HepG2 (cell line): ENCODE measurements around the gene RASSF4. TPM values are rescaled to one million over a fixed set of nuclear protein-coding genes. Genes with fewer than 3 reads are reported as not detected.
A peak's percentile ranks its signal among the peaks of the same experiment; 100 is the strongest.

Source experiments
- ASH2L ChIP-seq: fragments of 300-600, 200-600 bp; sonication (generic); IDR thresholded peaks from 2 replicates; pipeline ENCODE4 v1.7.0; 2017; ENCODE audit warnings: low read depth, mild to moderate bottlenecking, moderate library complexity, mixed read lengths, low read length; ENCODE audit not compliant: insufficient read length
- BCL6 ChIP-seq: IDR thresholded peaks from 2 replicates; pipeline ENCODE4 v1.6.1; 2016; ENCODE audit warnings: missing genetic modification reagents, missing compliant biosample characterization
- CEBPB ChIP-seq: IDR thresholded peaks from 2 replicates; pipeline ENCODE4 v1.6.1; 2011; ENCODE audit warnings: low read depth, low read length, improper control_type of control experiment, borderline replicate concordance
- CENPX ChIP-seq: sonication (generic); formaldehyde crosslinking; IDR thresholded peaks from 2 replicates; pipeline ENCODE4 v1.9.0; 2021; ENCODE audit warnings: mild to moderate bottlenecking, missing genetic modification reagents, moderate library complexity
- CHD4 ChIP-seq: fragments of 200-600 bp; sonication (generic); IDR thresholded peaks from 2 replicates; pipeline ENCODE4 v1.7.0; 2017; ENCODE audit warnings: mild to moderate bottlenecking, low read length, borderline replicate concordance
- CREB3 ChIP-seq: sonication (generic); formaldehyde crosslinking; IDR thresholded peaks from 2 replicates; pipeline ENCODE4 v1.5.0; 2020; ENCODE audit warnings: missing genetic modification reagents
- DPF2 ChIP-seq: sonication (generic); formaldehyde crosslinking; IDR thresholded peaks from 2 replicates; pipeline ENCODE4 v1.4.0; 2020; ENCODE audit warnings: mild to moderate bottlenecking, low read depth, missing genetic modification reagents, borderline replicate concordance
- HDAC2 ChIP-seq: sonication (generic); formaldehyde crosslinking; IDR thresholded peaks from 2 replicates; pipeline ENCODE4 v1.4.0; 2020; ENCODE audit warnings: missing genetic modification reagents
- HOXA5 ChIP-seq: sonication (generic); formaldehyde crosslinking; IDR thresholded peaks from 2 replicates; pipeline ENCODE4 v1.4.0; 2020; ENCODE audit warnings: missing genetic modification reagents
- MBNL3 ChIP-seq: fragments of 250-450 bp; sonication (Bioruptor Pico); conservative IDR thresholded peaks from 2 replicates; pipeline ENCODE4 v1.8.0; 2022; ENCODE audit warnings: mild to moderate bottlenecking, inconsistent platforms
- MEIS2 ChIP-seq: sonication (generic); formaldehyde crosslinking; IDR thresholded peaks from 2 replicates; pipeline ENCODE4 v1.9.0; 2021; ENCODE audit warnings: mild to moderate bottlenecking, missing genetic modification reagents
- MIXL1 ChIP-seq: IDR thresholded peaks from 2 replicates; pipeline ENCODE4 v1.6.1; 2016
- PAF1 ChIP-seq: IDR thresholded peaks from 2 replicates; pipeline ENCODE4 v1.6.1; 2016; ENCODE audit warnings: missing genetic modification reagents, missing compliant biosample characterization
- PHF8 ChIP-seq: sonication (generic); formaldehyde crosslinking; IDR thresholded peaks from 2 replicates; pipeline ENCODE4 v1.5.0; 2020; ENCODE audit warnings: missing genetic modification reagents
- SRSF1 ChIP-seq: fragments of 200-400 bp; formaldehyde crosslinking; optimal IDR thresholded peaks from 2 replicates; pipeline ENCODE3; 2017; ENCODE audit warnings: mild to moderate bottlenecking, low read depth, low read length, moderate library complexity
- ZBTB14 ChIP-seq: sonication (generic); formaldehyde crosslinking; IDR thresholded peaks from 2 replicates; pipeline ENCODE4 v1.4.0; 2020; ENCODE audit warnings: missing genetic modification reagents
- ZNF660 ChIP-seq: sonication (generic); formaldehyde crosslinking; IDR thresholded peaks from 2 replicates; pipeline ENCODE4 v1.5.1; 2020; ENCODE audit warnings: mild to moderate bottlenecking, low read depth, missing genetic modification reagents, borderline replicate concordance
- ZNF674 ChIP-seq: sonication (generic); formaldehyde crosslinking; IDR thresholded peaks from 2 replicates; pipeline ENCODE4 v1.5.0; 2020; ENCODE audit warnings: low read depth, mild to moderate bottlenecking, missing genetic modification reagents
- ZNF703 ChIP-seq: sonication (generic); formaldehyde crosslinking; IDR thresholded peaks from 2 replicates; pipeline ENCODE4 v1.5.1; 2020; ENCODE audit warnings: missing genetic modification reagents, mild to moderate bottlenecking, moderate library complexity, borderline replicate concordance
- ZNF782 ChIP-seq: sonication (generic); formaldehyde crosslinking; IDR thresholded peaks from 2 replicates; pipeline ENCODE4 v1.4.0; 2020; ENCODE audit warnings: missing genetic modification reagents, mild to moderate bottlenecking, borderline replicate concordance
- polyA plus RNA-seq, 8 experiments: library from polyadenylated mRNA; depleted of rRNA in 3 of 8; stranded (reverse) in 7 of 8; unstranded in 1 of 8; fragments of >200 nt; fragmentation: Illumina TruSeq in 4 of 8; extraction: Trizol in 4 of 8; gene quantifications; 2 replicates each; pipeline versions ENCODE4 v1.2.1 to v1.2.3, GENCODE V29; 2011 to 2016; ENCODE audit warnings: low read depth in 4 of 8, missing spikeins in 1 of 8, mixed read lengths in 1 of 8; ENCODE audit not compliant: insufficient read depth in 1 of 8
- total RNA-seq, 5 experiments: library from RNA; depleted of rRNA; stranded (reverse); fragments of >200 nt; fragmentation: Illumina TruSeq; extraction: Trizol; gene quantifications; 2 replicates each; pipeline ENCODE4 v1.2.3, GENCODE V29; 2016; ENCODE audit warnings: low read depth in 1 of 5
- TF ChIP-seq, protein P1 (sequence below): sonication (generic); formaldehyde crosslinking; IDR thresholded peaks from 2 replicates; pipeline ENCODE4 v1.4.0; 2020; ENCODE audit warnings: missing genetic modification reagents, borderline replicate concordance
- TF ChIP-seq, protein P2 (sequence below): sonication (generic); formaldehyde crosslinking; IDR thresholded peaks from 2 replicates; pipeline ENCODE4 v1.8.0; 2022; ENCODE audit warnings: mild to moderate bottlenecking, missing genetic modification reagents, moderate library complexity

Gene RASSF4
- total and polyA plus RNA-seq, 2 of the 13 experiments (the other 11 are each of a cell fraction or from before 2014, with no cell fraction given): 34.0 to 51.7 TPM

DNA sequence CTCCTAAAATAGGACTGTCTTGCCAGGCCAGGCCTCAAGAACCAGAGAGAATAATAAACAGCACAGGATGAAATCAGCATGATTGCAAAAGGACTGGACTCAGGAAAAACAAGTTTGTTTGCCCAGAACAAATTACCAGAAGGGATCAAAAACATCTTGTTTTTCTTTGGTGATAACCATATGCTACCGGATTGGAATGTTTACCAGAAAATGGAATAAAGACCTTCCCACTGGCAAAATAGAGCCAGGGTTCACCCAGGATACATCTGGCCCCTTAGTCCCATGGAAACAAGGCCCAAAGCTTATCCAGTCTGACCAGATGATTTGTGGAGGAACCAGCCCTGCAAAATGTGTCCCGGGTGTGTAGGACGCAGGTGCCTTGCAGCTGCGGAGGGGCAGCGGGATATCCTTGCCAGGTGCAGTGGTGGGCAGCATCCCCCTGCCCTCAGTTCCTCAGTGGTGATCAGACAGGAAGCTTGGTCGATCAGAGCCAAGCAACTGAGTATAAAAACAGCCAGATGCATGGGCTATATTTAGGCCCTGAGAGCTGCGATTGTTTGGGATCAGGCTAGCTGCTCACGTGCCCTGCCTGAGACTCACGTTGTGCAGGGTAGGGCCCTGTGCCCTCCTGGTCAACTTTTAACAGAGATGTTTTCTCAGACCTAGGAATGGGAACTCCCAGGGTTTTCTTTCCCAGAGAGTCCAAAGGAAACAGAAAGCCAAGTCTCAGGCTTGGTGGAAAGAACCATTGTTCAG is 36.5 kb downstream of the RASSF4 start (continued):
- TF ChIP-seq, protein P1, sequence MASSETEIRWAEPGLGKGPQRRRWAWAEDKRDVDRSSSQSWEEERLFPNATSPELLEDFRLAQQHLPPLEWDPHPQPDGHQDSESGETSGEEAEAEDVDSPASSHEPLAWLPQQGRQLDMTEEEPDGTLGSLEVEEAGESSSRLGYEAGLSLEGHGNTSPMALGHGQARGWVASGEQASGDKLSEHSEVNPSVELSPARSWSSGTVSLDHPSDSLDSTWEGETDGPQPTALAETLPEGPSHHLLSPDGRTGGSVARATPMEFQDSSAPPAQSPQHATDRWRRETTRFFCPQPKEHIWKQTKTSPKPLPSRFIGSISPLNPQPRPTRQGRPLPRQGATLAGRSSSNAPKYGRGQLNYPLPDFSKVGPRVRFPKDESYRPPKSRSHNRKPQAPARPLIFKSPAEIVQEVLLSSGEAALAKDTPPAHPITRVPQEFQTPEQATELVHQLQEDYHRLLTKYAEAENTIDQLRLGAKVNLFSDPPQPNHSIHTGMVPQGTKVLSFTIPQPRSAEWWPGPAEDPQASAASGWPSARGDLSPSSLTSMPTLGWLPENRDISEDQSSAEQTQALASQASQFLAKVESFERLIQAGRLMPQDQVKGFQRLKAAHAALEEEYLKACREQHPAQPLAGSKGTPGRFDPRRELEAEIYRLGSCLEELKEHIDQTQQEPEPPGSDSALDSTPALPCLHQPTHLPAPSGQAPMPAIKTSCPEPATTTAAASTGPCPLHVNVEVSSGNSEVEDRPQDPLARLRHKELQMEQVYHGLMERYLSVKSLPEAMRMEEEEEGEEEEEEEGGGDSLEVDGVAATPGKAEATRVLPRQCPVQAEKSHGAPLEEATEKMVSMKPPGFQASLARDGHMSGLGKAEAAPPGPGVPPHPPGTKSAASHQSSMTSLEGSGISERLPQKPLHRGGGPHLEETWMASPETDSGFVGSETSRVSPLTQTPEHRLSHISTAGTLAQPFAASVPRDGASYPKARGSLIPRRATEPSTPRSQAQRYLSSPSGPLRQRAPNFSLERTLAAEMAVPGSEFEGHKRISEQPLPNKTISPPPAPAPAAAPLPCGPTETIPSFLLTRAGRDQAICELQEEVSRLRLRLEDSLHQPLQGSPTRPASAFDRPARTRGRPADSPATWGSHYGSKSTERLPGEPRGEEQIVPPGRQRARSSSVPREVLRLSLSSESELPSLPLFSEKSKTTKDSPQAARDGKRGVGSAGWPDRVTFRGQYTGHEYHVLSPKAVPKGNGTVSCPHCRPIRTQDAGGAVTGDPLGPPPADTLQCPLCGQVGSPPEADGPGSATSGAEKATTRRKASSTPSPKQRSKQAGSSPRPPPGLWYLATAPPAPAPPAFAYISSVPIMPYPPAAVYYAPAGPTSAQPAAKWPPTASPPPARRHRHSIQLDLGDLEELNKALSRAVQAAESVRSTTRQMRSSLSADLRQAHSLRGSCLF (CRISPR knock-in tag): no peak
- TF ChIP-seq DPF2 (peak; percentile 68; the same call in 1 of the 2 replicates), HOXA5 (CRISPR knock-in tag) (peak; percentile 94), MIXL1 (CRISPR knock-in tag) (peak; percentile 82; the same call in 1 of the 2 replicates), HDAC2 (CRISPR knock-in tag) (no peak; the same call in 1 of the 2 replicates), MEIS2 (peak; percentile 31), ZNF703 (CRISPR knock-in tag) (peak; percentile 70; the same call in 1 of the 2 replicates), ASH2L (peak; percentile 83), ZNF674 (CRISPR knock-in tag) (no peak), CEBPB (peak; percentile 83; the same call in 1 of the 2 replicates), ZNF782 (CRISPR knock-in tag) (no peak; the same call in 1 of the 2 replicates), MBNL3 (no peak), CENPX (CRISPR knock-in tag) (no peak), ZBTB14 (CRISPR knock-in tag) (no peak), PHF8 (CRISPR knock-in tag) (peak; percentile 22; the same call in 1 of the 2 replicates), BCL6 (CRISPR knock-in tag) (peak; percentile 88), SRSF1 (no peak), CHD4 (no peak), PAF1 (peak; percentile 62; the same call in 1 of the 2 replicates), ZNF660 (no peak), CREB3 (CRISPR knock-in tag) (no peak)
- TF ChIP-seq, protein P2, sequence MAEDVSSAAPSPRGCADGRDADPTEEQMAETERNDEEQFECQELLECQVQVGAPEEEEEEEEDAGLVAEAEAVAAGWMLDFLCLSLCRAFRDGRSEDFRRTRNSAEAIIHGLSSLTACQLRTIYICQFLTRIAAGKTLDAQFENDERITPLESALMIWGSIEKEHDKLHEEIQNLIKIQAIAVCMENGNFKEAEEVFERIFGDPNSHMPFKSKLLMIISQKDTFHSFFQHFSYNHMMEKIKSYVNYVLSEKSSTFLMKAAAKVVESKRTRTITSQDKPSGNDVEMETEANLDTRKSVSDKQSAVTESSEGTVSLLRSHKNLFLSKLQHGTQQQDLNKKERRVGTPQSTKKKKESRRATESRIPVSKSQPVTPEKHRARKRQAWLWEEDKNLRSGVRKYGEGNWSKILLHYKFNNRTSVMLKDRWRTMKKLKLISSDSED (CRISPR knock-in tag): no peak
